ENCODE measurements around the gene LAIR2.
"Not testable (repeated sequence)": the region's sequence is repeated elsewhere in the genome, so short reads cannot be mapped to it uniquely, and the experiment has no call there.

The LAIR2 gene

GRCh38 chr19:54495284-54495683 is 7.3 kb upstream of the LAIR2 start:
- DNase-seq: not testable (repeated sequence)

GRCh38 chr19:54497747-54498450 is 4.7 kb upstream of the LAIR2 start:
- not testable (repeated sequence) for DNase-seq

- not testable (repeated sequence) for DNase-seq
Observed at GRCh38 chr19:54498451-54498772, 4.2 kb upstream of the LAIR2 start.

- not testable (repeated sequence) for DNase-seq
Observed at GRCh38 chr19:54505542-54505941, 2.9 kb downstream of the LAIR2 start.

- no peak for DNase-seq
Observed at GRCh38 chr19:54506079-54506478, 3.4 kb downstream of the LAIR2 start.

GRCh38 chr19:54507038-54507717 is 4.5 kb downstream of the LAIR2 start:
- DNase-seq: not testable (repeated sequence)

- DNase-seq: no peak
Observed at GRCh38 chr19:54507824-54508223, 5.2 kb downstream of the LAIR2 start.

GRCh38 chr19:54508487-54508886 is 5.9 kb downstream of the LAIR2 start:
- not testable (repeated sequence) for DNase-seq

GRCh38 chr19:54509200-54509940 is 6.7 kb downstream of the LAIR2 start:
- not testable (repeated sequence) for DNase-seq

GRCh38 chr19:54515156-54515555 is 12.5 kb downstream of the LAIR2 start:
- DNase-seq: no peak

GRCh38 chr19:54517483-54517882 is 14.9 kb downstream of the LAIR2 start:
- no peak for DNase-seq

GRCh38 chr19:54518844-54519243 is 16.2 kb downstream of the LAIR2 start:
- DNase-seq: no peak

GRCh38 chr19:54521022-54521859 is 18.6 kb downstream of the LAIR2 start:
- DNase-seq: no peak

GRCh38 chr19:54521860-54522513 is 19.4 kb downstream of the LAIR2 start:
- DNase-seq: no peak

- no peak for DNase-seq
Observed at GRCh38 chr19:54523403-54523802, 20.8 kb downstream of the LAIR2 start.

GRCh38 chr19:54525636-54526035 is 23.0 kb downstream of the LAIR2 start:
- no peak for DNase-seq

GRCh38 chr19:54526972-54527371 is 24.3 kb downstream of the LAIR2 start:
- no peak for DNase-seq

GRCh38 chr19:54530866-54531265 is 28.2 kb downstream of the LAIR2 start:
- DNase-seq: no peak

- no peak for DNase-seq
Observed at GRCh38 chr19:54532528-54532927, 29.9 kb downstream of the LAIR2 start.

- no peak for DNase-seq
Observed at GRCh38 chr19:54533476-54533875, 30.8 kb downstream of the LAIR2 start.

GRCh38 chr19:54534156-54534555 is 31.5 kb downstream of the LAIR2 start:
- no peak for DNase-seq

- DNase-seq: no peak
Observed at GRCh38 chr19:54535601-54536000, 33.0 kb downstream of the LAIR2 start.

- no peak for DNase-seq
Observed at GRCh38 chr19:54536956-54537355, 34.3 kb downstream of the LAIR2 start.

All from NCI-H1105 treated with DMSO at 0.1 percent for 48 hours (cell line).